AG08395 (cell line): ENCODE measurements around the gene RILPL1.
"Not testable (repeated sequence)": the region's sequence is repeated elsewhere in the genome, so short reads cannot be mapped to it uniquely, and the experiment has no call there.

Source experiments
- DNase-seq: peaks from one replicate; pipeline ENCODE4 v3.0.0; 2012; ENCODE audit warnings: mixed read lengths, low spot score

RILPL1 gene

DNA sequence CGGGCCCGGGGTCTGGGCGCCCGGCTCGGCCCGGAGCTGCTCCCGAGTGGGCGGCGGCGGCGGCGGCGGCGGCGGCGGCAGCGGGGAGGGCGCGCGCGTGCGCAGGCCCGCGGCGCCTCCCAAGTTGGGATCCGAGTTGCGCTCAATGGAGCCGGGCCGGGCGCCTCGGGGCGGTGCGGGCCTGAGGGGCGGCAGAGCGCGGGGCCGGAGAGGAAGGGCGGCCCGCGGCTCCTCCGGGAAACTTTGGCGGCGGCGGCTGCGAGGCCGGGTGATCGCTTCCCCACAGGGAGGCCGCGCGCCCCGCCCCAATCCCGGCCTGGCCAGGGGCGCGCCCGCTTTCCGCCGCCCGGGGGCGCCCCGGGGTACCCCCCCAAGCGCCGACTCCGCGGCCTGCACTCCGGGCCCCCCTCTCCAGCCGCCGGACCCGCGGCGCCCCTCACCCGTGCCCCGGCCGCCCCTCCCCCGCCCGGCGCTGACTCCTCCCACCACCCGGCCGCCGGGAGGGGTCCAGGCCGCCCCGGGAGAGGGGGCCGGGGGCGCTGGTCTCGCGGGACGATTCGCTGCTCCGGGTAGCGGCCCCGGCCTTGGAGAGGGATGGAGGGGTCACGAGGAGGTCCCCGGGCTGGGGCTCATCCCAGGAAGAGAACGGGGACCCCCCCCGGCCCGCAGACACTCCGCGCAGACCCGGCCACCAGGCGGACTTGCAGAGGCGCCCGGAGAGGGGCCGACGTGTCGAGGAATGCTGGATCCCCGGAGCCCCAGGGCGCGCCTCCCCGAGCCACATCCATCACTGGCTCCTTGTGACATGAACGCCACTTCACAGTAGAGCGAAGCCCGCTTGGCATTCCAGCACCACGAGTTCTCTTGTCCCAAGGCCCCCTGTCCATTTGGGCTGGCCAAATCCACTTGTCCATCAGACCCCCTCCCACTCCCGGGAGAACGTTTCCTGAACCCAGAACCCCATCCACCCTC lies at the start of gene RILPL1:
TSS of gene RILPL1 (minus strand) at position 48 of the 972 bp plus-strand sequence. CDS start 237 bp downstream, outside the sequence.
- peak; percentile 79 for DNase-seq

- DNase-seq: no peak
These were observed 47.3 kb upstream of the RILPL1 start for GRCh38 chr12:123580772-123581171.

DNA sequence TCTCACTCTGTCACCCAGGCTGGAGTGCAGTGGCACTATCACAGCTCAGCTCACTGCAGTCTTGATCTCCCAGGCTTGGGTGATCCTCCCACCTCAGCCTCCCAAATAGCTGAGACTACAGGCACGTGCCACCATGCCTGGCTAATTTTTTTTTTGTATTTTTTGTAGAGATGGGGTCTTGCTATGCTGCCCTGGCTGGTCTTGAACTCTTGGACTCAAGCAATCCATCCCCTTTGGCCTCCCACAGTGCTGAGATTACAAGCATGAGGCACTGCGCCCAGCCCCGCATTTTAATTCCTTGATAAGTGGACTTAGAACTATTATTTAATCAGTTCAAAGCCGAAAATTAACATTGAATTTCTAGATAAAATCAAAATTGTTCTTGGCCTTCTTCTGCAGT lies 45.3 kb upstream of the RILPL1 start:
- DNase-seq: not testable (repeated sequence)

DNA sequence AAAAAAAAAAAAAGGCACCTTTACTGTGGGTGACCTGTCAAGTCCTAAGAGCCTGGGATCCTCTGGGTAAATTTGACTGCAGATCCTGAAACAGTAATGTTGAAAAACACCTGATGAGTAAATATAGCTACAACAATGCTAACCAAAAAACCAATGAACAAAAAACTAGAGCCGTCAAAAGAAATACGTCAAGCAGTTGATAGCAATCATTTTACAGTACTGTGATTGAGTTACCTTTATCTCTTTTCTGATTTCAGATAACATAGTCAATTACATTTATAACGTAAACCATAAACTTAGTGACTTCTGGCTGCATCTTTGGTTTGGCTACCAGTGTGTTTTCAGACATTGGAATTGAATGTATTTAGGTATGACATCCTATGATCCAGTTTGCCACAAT lies 44.7 kb upstream of the RILPL1 start:
- no peak for DNase-seq

GRCh38 chr12:123576611-123577010 lies 43.1 kb upstream of the RILPL1 start:
- no peak for DNase-seq

GRCh38 chr12:123573870-123574269 lies 40.4 kb upstream of the RILPL1 start:
- DNase-seq: no peak

- DNase-seq: no peak
These were observed 38.9 kb upstream of the RILPL1 start for GRCh38 chr12:123572391-123572790.

DNA sequence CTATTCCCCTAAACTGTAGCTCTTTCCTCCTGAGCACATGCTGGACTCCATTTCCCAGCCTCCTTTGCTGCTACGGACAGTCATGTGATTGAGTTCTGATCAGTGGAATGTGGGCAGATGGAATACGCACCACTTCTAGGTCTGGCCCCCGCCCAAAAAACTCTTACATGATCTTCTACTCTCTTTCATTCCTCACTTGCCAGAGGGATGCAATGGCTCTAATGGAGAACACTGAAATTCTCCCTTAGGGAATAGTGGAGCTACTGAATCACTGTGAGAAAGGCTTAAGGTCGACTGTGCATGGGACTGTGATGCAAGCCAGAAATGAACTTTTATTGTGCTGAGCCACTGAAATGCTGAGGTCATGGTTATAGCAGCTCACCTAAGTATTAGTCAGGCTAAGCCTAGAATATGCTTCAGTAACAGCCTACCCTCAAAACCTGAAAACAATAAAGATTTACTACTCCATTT lies 37.9 kb upstream of the RILPL1 start:
- peak; percentile 74 for DNase-seq

GRCh38 chr12:123559468-123559867 lies 25.9 kb upstream of the RILPL1 start:
- no peak for DNase-seq

- not testable (repeated sequence) for DNase-seq
These were observed 25.0 kb upstream of the RILPL1 start for GRCh38 chr12:123558487-123558886.

DNA sequence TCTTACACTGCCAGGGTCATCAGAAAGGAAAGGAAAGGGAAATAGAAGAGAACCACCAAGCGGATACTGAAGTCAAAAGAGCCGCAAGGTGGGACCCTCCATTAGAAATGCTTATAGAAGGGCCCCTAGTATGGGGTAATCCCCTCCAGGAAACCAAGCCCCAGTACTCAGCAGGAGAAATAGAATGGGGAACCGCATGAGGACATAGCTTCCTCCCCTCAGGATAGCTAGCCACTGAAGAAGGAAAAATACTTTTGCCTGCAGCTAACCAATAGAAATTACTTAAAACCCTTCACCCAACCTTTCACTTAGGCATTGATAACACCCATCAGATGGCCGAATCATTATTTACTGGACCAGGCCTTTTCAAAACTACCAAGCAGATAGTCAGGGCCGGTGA lies 21.3 kb upstream of the RILPL1 start:
- not testable (repeated sequence) for DNase-seq

DNA sequence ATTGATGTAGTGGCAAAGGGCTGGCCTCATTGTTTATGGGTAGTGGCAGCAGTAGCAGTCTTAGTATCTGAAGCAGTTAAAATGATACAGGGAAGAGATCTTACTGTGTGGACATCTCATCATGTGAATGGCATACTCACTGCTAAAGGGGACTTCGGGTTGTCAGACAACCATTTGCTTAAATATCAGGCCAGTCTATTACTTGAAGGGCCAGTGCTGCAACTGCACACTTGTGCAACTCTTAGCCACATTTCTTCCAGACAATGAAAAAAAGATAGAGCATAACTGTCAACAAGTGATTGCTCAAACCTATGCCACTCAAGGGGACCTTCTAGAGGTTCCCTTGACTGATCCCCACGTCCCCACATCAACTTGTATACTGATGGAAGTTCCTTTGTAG lies 20.6 kb upstream of the RILPL1 start:
- DNase-seq: not testable (repeated sequence)

DNA sequence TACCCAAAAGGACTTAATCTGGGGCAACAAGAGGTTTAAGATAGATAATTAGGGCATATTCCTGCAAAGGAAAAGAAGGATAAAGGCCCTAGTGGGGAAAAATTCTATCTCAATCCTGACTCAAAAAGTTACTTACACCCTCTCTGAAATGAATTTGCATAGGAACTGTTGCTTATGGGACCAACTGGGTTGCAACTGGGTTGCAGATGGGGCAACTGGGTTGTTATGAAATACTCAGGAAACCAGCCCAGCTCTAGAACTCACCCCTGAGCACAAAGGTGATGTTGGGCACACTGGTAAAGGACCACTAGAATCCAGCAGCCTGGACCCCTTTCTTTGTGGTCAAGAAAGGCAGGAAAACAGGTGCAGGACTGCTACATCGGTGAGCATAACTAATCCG lies 17.2 kb upstream of the RILPL1 start:
- DNase-seq: no peak

- DNase-seq: no peak
These were observed 14.6 kb upstream of the RILPL1 start for GRCh38 chr12:123548107-123548506.

- peak; percentile 70 for DNase-seq
These were observed 12.8 kb upstream of the RILPL1 start for GRCh38 chr12:123546281-123546680.

- DNase-seq: no peak
These were observed 10.0 kb upstream of the RILPL1 start for GRCh38 chr12:123543541-123543940.

DNA sequence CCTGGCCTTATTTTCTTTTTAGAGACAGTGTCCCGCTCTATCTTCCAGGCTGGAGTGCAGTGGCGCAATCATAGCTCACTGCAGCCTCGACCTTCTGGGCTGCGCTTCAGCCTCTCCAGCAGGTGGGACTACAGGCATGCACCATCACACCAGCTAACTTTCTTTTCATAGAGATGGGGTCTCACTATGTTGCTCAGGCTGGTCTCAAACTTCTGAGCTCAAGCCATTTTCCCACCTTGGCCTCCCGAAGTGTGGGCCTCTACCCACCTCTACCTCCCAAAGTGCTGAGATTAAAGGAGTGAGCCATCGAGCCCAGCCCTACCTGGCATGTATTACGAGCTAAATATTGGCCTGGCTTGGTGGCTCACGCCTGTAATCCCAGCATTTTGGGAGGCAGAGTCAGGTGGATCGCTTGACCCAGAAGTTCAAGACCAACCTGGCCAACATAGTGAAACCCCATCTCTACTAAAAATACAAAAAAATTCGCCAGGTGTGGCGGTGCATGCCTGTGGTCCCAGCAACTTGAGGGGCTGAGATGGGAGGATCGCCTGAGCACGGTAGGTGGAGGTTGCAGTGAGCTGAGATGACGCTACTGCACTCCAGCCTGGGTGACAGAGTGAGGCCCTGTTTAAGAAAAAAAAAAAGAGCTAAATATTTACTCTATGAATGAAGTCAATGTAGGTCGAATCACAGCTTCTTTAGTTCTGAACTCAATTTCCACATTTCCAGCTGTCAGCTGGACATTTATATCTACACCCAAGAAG lies 7.6 kb upstream of the RILPL1 start:
- no peak for DNase-seq

- not testable (repeated sequence) for DNase-seq
These were observed 2.4 kb upstream of the RILPL1 start for GRCh38 chr12:123535952-123536351.

DNA sequence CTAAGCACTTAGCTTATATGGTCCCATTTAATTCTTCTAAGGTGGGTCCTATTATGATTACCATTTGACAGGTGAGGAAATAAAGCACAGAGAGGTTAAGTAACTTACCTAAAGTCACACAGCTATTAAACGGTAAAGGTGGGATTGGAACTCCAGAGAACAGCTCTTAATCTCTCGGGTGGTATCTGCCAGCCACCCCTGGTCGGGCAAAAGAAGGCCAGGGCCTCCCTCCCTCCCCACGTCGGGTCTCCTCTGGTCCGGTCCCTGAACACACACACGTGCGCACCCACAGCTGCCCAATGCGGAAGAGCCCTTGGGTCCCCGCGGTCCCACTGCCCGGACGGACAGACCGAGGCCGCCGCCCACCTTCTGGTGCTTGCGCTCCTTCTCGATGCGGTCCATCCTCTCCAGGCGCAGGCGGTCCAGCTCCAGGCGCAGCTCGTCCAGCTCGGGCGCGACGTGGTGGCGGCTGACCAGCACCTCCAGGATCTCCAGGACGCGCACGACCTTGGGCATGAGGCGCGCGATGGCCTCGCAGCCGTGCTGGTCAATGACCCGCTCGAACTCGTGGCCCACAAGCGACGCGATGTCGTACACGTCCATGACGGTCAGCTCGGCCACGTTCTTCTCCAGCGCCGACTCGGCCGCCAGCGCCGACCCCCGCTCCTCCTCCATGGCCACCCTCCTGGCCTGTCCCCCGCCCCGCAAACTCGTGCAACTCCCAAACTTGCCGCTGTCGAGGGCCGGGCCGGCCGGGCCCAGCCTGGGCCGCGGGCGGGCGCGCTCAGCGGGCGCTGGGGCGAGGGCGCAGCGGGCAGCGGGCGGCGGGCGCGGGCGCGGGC lies 490 bp downstream of the RILPL1 start:
- DNase-seq: peak; percentile 33

DNA sequence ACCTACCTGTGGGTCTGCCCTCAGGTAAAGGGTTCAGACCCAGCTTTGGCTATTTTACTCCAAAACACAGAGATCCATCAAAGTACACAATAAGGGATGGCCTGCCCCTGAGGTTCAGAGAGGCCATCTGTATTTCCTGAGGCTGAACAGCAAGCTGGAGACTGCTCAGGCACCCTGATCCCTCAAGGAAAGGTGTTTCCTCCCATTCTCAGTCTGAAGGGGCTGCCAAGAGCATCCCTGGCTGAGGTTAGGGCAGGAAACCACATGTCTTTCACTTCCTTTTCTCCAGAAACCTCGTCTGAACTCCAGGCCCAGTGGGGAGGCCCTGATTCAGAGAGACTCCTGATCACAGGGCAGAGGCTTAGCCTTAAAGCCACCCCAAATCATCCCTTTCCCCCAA lies 1.5 kb downstream of the RILPL1 start:
- no peak for DNase-seq

- DNase-seq: no peak
These were observed 2.4 kb downstream of the RILPL1 start for GRCh38 chr12:123531091-123531490.

- DNase-seq: no peak
These were observed 2.9 kb downstream of the RILPL1 start for GRCh38 chr12:123530668-123531067.
